Activated T-cell treated with anti-CD3 and anti-CD28 coated beads for 1 hour (primary cell): Measurements from ENCODE around the gene APOBEC3C.
"Not testable (repeated sequence)": the region's sequence is repeated elsewhere in the genome, so short reads cannot be mapped to it uniquely, and the experiment has no call there.

Source experiments
- DNase-seq: peaks from one replicate; pipeline ENCODE4 v3.0.0-alpha.2; 2020; ENCODE audit warnings: low read depth

The APOBEC3C gene

DNA sequence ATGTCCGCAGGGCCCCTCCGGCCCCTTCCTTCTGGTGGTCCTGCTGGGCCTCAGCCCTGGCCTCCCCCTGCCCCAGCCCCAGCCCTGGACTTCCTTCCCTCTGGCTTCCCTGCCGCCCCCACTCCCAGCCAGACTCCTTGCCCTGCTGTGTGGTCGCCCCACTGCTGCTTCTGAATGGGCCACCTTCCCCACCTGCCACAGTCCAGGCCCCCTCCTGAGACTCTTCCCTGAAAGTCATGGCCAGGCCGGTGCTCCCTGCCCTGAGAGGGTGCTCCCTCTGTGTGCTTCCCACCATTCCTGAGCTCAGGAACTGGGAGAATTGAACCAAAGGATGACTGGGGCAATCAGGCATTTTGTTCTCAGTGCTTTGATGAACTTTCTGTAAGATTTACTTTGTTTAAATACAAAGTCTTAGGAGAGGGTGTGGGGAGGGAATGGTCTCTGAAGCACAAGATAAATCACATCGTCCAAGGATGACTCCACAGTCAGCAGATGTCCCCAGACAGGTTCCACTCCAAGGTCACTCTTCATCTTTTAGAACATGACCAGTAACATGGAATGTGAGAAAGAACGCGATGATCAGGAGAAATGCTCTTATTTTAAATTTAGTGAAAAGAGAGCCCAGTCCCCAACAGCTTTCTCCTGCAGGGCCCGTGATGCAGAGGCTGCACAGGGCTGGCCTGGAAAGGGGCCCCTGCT, 7.6 kb downstream of the APOBEC3C start:
- no peak for DNase-seq

DNA sequence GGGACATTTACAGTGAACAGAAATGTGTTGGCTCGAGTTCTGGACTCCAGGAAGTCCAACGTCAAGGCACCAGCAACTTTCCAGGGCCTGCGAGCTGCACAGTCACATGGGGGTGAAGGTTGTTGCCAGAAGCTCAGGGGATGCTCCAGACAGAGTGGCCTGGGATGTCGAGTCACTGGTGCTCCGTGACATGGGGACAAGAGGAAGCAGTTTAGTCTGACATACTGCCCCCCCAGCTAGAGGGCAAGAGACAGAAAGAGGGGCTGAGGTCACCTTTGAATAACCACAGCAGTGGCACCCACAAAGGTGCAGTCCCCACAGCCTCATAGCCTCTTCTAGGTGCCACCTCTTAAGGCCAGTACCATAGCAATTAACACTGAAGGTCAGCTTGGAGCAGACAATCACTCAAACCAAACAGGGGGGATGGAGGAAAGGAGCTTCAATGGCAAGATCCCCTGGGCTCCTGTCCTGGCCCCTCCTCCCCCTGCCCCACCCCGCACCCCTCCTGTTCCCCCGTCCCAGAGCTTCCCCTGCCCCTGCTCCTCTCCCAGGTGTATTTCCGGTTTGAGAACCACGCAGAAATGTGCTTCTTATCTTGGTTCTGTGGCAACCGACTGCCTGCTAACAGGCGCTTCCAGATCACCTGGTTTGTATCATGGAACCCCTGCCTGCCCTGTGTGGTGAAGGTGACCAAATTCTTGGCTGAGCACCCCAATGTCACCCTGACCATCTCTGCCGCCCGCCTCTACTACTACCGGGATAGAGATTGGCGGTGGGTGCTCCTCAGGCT, 10.7 kb downstream of the APOBEC3C start:
- no peak for DNase-seq

DNA sequence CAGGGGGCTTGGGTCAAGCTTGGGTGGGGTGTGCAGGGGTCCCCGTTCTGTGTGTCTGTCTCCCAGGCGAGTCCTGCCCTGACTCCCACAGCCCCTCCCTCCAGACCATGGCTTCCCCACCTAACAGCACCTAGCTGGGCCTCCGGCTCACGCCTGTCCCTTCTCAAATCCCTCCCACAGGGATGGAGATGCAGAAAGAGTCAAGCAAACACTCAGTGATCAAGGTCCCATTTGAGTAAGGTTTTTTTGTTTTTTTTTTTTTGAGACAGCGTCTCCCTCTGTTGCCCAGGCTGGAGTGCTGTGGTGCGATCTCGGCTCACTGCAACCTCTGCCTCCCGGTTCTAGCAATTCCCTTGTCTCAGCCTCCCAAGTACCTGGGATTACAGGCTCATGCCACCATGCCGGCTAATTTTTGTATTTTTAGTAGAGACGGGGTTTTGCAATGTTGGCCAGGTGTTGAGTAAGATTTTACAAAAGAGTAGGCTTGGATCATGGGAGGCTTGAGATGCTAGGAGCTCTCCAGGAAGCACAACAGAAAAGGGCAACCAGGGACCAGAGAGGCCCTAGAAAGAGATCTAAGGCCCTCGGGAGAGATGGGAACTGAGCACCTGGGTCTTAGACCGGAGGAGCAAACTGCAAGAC, 12.6 kb downstream of the APOBEC3C start:
- DNase-seq, result no peak

DNA sequence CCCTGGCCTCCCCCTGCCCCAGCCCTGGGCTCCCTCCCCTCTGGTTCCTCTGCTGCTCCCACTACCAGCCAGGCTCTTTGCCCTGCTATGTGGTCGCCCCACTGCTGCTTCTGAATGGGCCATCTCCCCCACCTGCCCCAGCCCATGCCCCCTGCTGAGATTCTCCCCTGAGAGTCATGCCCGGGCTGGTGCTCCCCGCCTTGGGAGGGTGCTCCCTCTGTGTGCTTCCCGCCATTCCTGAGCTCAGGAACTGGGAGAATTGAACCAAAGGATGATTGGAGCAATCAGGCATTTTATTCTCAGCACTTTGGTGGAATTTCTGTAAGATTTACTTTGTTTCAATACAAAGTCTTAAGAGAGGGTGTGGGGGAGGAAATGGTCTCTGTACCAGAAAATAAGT, 13.7 kb downstream of the APOBEC3C start:
- no peak for DNase-seq

DNA sequence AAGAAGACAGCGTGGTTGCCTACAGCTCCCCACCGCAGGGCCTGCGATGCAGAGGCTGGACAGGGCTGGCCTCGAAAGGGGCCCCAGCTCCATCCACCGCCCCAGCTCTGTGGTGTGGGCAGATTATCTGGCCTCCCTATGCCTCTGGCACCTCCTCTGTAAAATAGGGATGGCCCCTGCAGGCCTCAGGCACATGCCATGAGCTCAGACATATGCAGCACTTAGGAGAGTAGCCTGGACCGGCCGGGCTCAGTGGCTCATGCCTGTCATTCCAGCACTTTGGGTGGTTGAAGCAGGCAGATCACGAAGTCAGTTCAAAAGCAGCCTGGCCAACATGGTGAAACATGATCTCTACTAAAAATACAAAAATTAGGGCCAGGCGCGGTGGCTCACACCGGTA, 14.2 kb downstream of the APOBEC3C start:
- DNase-seq, result no peak

DNA sequence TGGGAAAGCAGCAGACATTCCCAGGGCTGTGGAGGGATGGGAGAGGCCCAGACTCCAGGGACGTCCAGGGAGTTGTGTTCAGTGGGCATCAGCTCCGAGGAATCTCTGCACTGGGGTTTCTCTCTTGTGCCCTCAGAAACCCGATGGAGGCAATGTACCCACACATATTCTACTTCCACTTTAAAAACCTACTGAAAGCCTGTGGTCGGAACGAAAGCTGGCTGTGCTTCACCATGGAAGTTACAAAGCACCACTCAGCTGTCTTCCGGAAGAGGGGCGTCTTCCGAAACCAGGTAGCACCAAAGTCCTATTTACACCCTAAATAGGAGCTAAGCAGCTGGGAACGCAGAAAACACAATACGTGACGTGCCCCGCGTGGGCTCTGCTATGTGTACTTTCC, 15.2 kb downstream of the APOBEC3C start:
- no peak for DNase-seq

DNA sequence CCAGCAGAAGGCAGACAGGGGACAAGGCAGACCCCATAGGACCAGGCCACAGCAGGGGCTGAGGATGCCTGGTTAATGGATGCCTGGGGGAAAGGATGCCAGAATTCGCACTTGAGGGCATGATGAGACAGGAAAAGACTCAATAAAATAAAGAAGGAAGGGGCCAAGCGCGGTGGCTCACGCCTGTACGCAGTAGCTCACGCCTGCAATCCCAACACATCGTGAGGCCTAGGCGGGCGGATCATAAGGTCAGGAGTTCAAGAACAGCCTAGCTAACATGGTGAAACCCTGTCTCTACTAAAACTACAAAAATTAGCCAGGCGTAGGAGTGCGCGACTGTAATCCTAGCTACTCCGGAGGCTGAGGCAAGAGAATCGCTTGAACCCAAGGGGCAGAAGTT, 16.6 kb downstream of the APOBEC3C start:
- no peak for DNase-seq

DNA sequence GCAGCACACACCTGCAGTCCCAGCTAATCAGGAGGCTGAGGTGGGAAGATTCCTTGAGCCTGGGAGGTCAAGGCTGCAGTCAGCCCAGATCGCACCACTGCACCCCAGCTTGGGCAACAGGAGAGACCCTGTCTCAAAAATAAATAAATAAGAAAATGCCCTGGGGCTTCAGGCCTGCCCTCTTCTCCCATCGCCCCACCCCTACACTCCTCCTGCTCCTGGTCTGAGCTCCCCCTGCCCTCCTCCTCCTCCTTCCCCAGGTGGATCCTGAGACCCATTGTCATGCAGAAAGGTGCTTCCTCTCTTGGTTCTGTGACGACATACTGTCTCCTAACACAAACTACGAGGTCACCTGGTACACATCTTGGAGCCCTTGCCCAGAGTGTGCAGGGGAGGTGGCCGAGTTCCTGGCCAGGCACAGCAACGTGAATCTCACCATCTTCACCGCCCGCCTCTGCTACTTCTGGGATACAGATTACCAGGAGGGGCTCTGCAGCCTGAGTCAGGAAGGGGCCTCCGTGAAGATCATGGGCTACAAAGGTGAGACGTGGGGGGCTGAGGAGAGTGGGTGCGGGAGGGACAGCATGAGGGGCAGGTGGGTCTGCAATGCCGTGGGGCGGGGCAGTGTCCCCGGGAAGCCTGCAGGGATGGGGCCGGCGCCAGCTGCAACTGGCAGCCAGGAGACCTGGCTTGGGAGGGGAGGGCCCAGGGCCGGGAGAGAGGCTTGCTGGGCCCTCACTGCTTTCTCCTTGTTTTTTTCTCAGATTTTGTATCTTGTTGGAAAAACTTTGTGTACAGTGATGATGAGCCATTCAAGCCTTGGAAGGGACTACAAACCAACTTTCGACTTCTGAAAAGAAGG, 17.6 kb downstream of the APOBEC3C start:
- DNase-seq, result not testable (repeated sequence)

DNA sequence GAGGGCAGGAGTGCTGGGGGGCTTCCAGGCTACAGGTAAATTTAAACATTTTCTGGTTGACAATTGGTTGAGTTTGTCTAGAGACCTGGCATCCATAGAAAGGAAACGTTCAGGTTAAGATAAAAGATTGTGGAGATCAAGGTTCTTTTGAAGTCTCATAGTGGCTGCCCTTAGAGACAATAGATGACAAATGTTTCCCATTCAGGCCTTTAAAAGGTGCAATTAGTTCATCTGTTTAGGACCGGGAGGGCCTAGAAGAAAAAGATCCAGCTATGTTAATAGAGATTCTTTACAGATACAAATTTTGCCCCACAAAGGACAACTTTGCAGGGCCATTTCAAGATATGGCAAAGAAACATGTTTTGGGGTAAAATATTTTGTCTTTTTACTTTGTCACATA, 23.0 kb downstream of the APOBEC3C start:
- not testable (repeated sequence) for DNase-seq

DNA sequence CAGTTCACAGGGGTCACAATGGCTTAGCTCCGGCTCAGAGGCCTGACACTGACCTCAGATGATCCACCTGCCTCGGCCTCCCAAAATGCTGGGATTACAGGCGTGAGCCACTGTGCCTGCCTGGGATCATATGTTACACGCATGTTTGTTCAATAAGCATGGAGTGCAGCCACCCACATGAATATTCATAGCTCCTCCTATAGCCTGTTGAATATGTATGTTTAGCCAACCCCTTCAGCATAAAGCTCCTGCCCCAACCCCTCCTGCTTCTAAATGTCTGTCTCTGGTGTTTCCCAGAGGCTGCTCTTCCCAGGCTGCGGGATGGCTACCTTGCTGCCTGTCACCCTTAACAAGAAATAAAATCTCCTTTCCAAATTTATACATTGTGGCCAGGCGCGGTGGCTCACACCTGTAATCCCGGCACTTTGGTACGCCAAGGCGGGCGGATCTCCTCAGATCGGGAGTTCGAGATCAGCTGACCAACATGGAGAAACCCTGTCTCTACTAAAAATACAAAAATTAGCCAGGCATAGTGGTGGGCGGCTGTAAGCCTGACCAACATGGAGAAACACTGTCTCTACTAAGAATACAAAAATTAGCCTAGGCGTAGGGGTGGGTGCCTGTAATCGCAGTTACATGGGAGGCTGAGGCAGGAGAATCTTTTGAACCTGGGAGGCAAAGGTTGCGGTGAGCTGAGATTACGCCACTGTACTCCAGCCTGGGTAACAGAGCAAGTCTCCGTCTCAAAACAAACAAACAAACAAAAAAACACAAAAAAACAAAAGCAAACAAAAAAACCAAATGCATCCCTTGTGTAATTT, 25.5 kb downstream of the APOBEC3C start:
- DNase-seq, result no peak

DNA sequence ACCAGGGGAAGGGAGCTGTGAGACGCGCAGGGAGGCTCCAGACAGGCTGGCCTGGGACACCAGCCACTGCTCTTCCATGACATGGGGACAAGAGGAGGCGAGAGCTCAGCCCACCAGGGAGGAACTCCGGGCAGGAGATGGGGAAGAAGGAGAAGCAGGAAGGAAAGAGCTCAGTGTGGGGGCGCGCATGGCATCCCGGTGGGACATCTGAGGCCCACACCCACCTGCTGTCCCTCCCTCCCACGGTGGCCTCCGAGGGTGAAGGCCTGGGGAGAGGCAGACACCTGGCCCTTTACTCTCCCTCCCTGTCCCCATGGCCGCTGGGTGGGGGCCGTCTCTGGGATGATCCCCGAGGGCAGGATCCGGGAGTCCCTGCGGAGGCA, 26.1 kb downstream of the APOBEC3C start:
- DNase-seq, result not testable (repeated sequence)

DNA sequence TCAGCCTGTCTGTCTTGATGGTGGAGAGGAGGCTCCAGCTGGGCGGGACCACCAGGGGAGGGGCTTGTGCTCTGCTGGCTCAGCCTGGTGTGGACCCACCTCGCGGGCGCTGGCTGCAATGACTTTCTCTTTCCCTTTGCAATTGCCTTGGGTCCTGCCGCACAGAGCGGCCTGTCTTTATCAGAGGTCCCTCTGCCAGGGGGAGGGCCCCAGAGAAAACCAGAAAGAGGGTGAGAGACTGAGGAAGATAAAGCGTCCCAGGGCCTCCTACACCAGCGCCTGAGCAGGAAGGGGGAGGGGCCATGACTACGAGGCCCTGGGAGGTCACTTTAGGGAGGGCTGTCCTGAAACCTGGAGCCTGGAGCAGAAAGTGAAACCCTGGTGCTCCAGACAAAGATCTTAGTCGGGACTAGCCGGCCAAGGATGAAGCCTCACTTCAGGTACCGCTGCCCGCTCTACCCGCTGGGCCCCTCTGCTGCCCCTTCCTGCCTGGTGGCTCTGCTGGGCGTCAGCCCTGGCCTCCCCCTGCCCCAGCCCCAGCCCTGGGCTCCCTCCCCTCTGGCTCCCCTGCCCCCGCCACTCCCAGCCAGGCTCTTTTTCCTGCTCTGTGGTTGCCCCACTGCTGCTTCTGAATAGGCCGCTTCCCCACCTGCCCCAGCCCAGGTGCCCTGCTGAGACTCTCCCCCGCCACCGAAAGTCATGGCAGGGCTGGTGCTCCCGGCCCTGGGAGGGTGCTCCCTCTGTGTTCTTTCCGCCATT, 26.7 kb downstream of the APOBEC3C start, which contains the start of gene APOBEC3F:
APOBEC3F (plus strand) TSS at position 327 of the 759 bp plus-strand sequence; CDS start at position 424, 97 bp downstream.
- peak; percentile 39 for DNase-seq

DNA sequence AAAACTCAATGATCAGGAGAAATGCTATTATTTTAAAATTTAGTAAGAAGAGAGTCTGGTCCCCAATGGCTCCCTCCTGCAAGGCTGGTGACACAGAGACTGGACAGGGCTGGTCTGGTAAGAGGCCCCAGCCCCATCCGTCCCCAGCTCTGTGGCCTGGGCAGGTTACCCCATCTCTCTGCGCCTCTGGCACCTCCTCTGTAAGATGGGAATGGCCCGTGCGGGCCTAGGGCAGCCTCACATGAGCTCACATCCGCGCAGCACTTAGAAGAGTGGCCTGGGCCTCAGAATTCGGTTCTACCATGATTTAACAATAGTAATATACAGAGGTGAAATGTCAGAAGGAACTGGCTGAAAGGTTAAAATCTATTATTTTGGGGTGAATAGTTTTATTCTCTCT, 27.9 kb downstream of the APOBEC3C start:
- DNase-seq, result no peak

DNA sequence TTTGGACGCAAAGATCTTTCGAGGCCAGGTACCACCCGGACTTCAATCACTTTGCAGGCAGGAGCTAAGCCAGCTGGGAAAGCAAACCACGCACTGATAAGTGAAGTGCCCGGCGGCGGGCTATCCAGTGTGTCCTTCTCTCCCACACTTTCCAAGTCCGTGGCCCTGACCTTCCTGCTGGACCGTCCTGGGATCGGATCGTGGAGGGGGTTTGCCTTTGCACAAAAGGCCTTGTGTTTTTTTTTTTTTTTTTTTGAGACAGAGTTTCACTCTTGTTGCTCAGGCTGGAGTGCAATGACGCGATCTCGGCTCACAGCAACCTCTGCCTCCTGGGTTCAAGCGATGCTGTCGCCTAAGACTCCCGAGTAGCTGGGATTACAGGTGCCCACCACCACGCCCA, 29.0 kb downstream of the APOBEC3C start:
- not testable (repeated sequence) for DNase-seq

DNA sequence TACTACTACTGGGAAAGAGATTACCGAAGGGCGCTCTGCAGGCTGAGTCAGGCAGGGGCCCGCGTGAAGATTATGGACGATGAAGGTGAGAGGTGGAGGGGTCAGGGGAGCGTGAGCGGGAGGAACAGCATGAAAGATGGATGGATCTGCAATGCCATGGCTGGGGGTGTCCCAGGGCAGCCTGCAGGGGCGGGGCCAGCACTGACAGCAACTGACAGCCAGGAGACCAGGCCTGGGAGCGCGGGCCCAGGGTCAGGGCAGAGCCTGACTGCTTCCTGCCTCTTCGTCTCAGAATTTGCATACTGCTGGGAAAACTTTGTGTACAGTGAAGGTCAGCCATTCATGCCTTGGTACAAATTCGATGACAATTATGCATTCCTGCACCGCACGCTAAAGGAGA, 31.1 kb downstream of the APOBEC3C start:
- DNase-seq, result not testable (repeated sequence)

DNA sequence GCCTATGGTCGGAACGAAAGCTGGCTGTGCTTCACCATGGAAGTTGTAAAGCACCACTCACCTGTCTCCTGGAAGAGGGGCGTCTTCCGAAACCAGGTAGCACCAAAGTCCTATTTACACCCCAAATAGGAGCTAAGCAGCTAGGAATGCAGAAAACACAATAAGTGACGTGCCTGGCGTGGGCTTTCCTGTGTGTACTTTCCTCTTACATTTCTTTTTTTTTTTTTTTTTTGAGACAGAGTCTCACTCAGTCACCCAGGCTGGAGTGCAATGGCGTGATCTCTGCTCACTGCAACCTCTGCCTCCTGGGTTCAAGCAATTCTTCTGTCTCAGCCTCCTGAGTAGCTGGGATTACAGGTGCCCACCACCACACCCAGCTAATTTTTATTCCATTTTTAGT, 35.4 kb downstream of the APOBEC3C start:
- DNase-seq, result not testable (repeated sequence)

DNA sequence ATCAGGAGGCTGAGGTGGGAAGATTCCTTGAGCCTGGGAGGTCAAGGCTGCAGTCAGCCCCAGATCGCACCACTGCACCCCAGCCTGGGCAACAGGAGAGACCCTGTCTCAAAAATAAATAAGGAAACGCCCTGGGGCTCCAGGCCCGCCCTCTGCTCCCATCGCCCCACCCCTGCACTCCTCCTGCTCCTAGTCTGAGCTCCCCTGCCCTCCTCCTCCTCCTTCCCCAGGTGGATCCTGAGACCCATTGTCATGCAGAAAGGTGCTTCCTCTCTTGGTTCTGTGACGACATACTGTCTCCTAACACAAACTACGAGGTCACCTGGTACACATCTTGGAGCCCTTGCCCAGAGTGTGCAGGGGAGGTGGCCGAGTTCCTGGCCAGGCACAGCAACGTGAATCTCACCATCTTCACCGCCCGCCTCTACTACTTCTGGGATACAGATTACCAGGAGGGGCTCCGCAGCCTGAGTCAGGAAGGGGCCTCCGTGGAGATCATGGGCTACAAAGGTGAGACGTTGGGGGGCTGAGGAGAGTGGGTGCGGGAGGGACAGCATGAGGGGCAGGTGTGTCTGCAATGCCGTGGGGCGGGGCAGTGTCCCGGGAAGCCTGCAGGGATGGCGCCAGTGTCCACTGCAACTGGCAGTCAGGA, 37.9 kb downstream of the APOBEC3C start:
- DNase-seq, result not testable (repeated sequence)

DNA sequence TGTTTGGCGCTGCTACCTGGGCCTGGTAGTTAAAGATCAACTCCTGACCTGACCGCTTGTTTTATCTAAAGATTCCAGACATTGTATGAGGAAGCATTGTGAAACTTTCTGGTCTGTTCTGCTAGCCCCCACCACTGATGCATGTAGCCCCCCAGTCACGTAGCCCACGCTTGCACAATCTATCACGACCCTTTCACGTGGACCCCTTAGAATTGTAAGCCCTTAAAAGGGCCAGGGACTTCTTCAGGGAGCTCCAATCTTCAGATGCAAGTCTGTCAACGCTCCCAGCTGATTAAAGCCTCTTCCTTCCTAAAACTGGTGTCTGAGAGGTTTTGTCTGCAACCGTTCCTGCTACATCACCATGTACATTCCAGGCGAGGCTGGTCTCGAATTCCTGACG, 41.6 kb downstream of the APOBEC3C start:
- DNase-seq, result no peak

DNA sequence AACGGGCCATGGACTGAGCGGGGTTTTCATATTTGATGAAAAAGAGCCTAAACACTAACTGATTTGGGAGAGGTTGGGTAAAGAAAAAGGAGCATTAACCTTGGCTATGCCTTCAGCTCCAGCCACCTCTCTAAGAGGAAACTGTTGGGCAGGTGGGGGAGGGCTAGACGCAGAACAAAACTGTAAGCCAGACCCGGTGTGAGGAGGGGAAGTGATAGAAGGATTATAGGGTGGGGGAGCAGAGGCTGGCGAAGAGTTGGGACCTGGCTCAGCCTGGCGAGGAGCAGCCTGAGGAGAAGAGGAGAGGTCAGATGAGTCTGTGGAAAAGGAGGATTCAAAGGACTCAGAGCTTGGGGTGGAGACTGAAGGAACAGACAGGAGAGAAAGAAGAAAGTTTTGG, 47.2 kb downstream of the APOBEC3C start:
- DNase-seq, result not testable (repeated sequence)

DNA sequence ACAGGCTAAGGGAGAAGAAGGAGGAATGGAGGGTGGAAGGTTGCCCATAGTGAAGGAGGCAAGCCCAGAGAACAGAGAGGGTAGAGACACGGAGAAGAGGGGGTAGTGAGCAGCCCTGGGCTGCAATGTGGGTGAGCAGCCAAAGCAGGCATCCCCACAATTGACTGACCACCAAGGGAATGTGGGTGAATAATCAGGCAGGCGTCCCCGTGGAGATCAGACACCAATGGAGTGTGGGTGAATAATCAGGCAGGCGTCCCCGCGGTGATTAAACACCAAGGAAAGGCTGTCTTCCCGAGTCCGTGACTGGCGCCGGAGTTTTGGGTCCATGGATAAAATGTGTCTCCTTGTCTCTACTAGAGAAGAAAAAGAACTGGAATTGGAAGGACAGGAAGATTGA, 47.9 kb downstream of the APOBEC3C start:
- DNase-seq, result not testable (repeated sequence)
